HG03064 (cell line): ENCODE data around the gene LHX1.

Experiments
- ATAC-seq: cut with Tn5 transposase; IDR thresholded peaks from one replicate; pipeline ENCODE4 v1.9.1; 2021; ENCODE audit warnings: low read depth; ENCODE audit not compliant: unreplicated experiment

The LHX1 gene

DNA sequence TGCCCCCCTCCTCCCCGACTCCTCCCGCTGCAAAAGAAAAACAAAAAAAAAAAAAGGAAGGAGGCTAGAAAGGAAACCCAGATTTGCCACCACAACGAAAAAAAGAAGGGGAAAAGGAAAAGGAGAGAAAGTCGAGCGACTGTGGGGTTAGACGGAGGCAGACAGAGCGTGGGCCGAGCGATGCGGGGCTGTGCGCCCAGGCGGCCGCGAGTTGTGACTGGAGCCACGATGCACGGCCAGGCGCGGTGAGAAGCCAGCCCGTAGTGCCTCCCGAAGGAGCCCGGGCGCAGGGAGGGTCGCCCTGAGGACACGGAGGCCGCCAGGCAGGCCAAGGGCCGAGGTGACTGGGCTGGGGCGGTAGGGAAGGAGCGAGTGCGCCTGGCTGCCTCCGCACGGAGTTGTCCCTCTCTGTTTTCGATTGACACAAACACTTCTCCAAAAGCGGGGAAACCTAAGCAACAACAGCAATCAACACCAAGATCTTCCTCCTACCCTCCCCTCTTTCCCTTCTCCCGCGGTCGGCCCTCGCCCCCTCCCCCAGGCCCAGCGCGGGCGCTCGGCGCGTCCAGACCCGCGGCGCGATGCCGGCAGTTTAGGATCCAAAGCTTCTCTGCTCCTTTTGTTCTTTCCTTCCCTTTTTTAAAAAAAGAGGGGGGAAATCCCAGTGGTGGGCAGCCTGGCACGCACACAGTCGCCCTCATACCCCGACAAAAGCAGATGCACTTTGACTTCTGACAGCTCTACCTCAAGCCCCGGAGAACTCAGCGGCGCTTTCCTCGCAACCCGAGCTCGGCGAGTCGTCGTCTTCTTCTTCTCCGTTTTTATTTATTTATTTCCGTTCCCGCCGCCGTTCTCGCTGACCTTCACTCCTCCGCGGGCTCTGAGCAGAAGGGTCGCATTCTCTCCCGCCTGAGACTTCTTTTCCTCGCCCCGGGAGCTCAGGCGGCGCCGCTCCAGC, at the start of gene LHX1:
LHX1 (plus strand) TSS at position 475 of the 958 bp plus-strand sequence. CDS start 723 bp downstream, outside the sequence.
- no peak for ATAC-seq

- no peak for ATAC-seq
These were observed 48.9 kb upstream of the LHX1 start for GRCh38 chr17:36888236-36888951.

- no peak for ATAC-seq
These were observed 47.4 kb upstream of the LHX1 start for GRCh38 chr17:36889770-36890349.

DNA sequence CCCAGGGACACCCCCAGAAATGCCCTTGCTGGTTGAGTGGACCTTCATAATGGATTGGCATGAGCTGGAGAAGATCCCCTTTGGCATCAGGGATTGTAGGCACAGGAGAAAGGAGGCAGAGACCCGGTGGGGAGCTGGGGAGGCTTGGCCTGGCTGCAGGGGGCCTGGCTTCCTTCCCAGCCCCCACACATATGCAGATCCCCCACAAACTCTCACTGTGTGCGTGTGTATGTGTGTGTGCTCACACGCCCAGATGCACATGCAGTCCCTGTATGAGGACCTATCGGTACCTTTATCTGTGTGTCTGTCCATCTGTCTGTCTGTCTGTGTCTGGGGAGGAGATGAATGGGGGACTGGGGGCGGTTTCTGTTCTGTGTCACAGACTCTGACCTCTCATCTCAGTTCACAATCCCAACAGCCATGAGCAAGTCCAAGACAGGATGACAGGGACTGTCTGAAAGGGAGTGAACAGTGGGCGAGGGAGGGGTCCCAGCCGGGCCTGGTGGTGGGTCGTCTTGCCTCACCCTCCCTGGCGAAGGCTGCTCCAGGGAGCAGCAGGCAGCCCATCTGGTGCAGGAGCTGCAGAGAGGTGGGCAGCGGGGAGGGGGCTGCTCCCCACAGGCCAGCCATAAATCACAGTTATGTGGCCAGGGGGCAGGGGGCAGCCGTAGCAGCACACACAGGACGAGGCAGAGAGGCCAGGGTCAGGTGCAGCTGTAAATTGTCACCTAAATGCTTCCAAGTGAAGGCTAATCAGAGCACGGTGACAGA, 46.7 kb upstream of the LHX1 start:
- no peak for ATAC-seq

DNA sequence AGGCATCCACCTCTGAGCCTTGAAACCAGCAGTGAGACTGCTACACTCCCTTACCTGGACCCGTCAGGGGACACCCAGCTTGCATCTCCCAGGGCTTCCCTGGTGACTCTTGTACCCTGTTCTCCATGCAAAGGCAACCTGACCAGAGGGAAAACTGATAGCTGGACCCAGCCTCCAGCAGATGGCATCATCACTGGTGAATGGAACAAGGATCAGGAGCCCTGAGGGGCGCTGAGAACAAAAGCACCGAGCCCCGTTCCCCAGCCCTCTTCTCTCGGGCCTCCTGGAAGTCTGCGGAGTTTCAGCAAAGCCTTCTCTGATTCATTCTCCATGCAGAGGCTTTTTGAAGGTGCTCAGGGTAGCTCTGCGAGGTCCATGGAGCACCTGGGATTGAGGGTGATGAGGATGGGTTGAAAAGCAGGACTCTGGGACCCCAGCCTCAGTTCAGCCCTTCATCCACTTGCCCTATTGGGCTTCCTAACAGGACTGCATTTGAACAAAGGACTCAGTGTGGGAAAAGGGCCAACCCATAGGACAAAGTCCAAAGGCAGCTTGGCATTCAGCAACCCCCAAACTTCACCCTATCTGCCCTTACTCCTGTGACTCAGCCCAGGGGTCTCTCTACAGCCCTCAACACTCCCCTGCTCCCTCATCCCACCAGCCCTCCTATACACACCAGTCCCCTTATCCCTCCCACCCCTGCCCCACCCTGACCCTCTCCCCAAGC, 45.0 kb upstream of the LHX1 start:
- ATAC-seq, result no peak

- no peak for ATAC-seq
These were observed 43.1 kb upstream of the LHX1 start for GRCh38 chr17:36894177-36894576.

DNA sequence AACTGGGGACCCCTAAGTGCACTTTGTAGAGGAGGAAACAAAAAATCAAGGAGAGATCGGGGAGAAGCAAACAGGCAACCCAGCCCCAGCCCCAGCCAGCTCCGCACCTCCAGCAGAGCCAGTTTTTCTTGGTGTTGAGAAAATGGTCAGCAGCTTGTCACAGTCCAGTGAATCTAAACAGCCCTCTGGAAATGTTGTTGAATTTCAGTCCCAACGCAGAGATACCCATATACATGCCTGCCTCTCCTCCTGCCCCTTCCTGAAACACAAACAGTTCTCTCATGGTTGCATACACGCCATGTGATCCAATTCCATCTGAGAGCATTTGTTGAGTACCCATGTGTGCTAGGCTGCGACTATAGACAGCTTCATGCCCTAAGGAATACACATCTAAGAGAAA, 42.4 kb upstream of the LHX1 start:
- ATAC-seq, result no peak

- no peak for ATAC-seq
These were observed 37.8 kb upstream of the LHX1 start for GRCh38 chr17:36899250-36900159.

DNA sequence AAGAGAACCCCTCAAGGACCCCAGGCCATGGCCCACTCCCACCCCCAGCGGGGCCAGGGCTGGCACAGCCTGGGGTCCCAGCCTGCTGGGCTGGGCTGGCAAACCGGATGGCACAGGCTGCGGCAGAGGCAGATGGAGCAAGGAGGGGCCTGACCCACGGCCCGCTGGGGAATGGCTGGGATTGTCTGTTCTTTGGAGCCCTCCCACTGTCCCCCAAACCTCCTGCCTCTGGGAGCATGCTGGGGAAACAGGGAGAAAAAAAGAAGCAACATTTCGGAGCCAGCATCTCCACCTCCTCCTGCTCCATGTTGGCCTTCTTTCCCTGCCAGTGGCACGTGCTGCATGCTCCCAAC, 37.1 kb upstream of the LHX1 start:
- ATAC-seq, result no peak

- ATAC-seq, result no peak
These were observed 35.8 kb upstream of the LHX1 start for GRCh38 chr17:36901506-36901905.

GRCh38 chr17:36907407-36907806, 29.9 kb upstream of the LHX1 start:
- no peak for ATAC-seq

DNA sequence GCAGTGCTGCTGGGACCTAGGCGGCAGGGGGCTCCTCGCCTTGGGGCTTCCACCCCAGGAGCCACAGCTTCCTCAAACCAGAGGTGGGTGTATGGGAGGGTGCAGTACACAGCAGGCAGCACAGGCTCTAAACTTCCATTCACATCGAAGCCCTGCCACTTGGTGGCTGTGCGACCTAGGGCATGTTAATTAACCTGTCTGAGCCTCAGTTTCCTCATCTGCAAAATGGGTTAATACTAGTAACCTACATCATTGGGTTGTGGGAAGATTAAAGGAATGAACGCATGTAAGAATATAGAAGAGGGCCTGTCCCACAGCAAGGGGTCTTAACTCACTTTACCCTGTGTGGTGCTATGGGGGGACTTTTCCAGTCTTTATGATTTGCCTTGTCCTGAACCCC, 26.8 kb upstream of the LHX1 start:
- no peak for ATAC-seq

- no peak for ATAC-seq
These were observed 26.3 kb upstream of the LHX1 start for GRCh38 chr17:36911001-36911400.

- ATAC-seq, result no peak
These were observed 24.1 kb upstream of the LHX1 start for GRCh38 chr17:36913132-36913531.

- no peak for ATAC-seq
These were observed 19.0 kb upstream of the LHX1 start for GRCh38 chr17:36918211-36918691.

- no peak for ATAC-seq
These were observed 17.8 kb upstream of the LHX1 start for GRCh38 chr17:36919407-36919968.

DNA sequence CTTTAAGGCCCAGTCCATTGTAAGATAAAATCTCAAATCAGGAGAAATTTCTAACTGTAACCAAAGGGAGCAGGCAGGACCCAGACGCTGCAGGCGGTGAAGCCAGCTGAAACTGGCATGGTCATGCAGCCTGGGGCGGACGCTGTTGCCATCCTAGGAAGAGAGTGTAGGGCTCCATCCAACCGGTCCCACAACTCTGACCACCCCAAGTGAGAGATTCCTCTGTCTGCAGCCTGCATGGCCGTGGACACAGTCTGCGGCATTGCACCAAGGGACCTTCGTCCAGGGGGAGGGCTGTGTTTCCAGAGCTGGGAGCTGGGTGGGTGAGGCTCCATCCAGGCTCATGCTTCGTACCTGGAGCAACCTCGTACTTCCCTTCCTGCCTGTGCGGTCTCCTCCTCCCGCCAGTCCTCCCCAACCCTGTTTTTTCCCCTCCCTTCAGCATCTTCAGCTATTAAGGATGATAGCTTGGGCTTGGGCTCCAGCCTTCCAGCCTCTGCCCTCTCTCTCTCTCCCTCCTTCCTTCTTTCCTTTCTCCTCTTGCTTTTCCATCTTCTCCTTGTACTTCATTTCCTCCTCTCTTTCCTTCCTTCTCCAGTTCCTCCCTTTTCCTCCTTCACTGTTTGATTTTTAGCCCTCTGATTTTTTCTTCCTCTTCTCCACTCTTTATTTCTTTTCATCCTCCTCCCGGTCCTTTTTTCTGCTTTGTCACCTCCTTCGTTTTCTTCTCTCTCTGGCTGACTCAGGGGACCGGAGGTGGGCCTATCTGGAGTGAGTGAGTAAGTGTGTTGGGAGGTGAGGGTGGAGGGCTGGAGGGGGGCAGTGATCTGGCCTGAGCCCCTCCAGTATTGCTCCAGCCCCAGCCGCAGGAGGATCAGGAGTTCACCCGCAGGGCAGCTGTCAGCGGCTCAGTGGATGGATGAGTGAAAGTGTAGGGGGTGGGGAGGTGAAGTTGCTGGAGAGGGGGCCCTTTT, 17.0 kb upstream of the LHX1 start:
- ATAC-seq, result no peak
